ENCODE measurements around the gene ST6GALNAC1.

GRCh38 chr17:76588182-76588581, 55.4 kb downstream of the ST6GALNAC1 start:
- TF ChIP-seq CTCF (optimal IDR thresholded peaks at IDR 0.05 in 1 of 3, IDR thresholded peaks at IDR 0.05 in 1 of 3, conservative IDR thresholded peaks at IDR 0.05 in 1 of 3; ENCODE audit: extremely low read depth in 1 of 3, insufficient read depth in 2 of 3, low read length in 3 of 3) (no peak), EZH2 (IDR thresholded peaks at IDR 0.05; ENCODE audit: low read length) (no peak)
